Keratinocyte (primary cell): ENCODE results near the gene SCEL.

Experiments used
- CTCF ChIP-seq, 3 experiments: IDR thresholded peaks in 1 of 3; conservative IDR thresholded peaks in 1 of 3; optimal IDR thresholded peaks in 1 of 3; 2 replicates in 2 of 3; 3 replicates in 1 of 3; pipeline versions ENCODE3 to v1.5.1; 2011; ENCODE audit warnings: low read length in 3 of 3, mild to moderate bottlenecking in 3 of 3, moderate library complexity in 2 of 3, control low read depth in 1 of 3, inconsistent platforms in 1 of 3; ENCODE audit not compliant: insufficient read depth in 2 of 3; ENCODE audit errors: extremely low read depth in 1 of 3
- EZH2 ChIP-seq: IDR thresholded peaks from one replicate; pipeline ENCODE4 v1.6.1; 2012; ENCODE audit warnings: inconsistent platforms, mild to moderate bottlenecking, low read length, moderate library complexity

GRCh38 chr13:77619655-77620054, 84.1 kb downstream of the SCEL start:
- TF ChIP-seq CTCF (optimal IDR thresholded peaks at IDR 0.05 in 1 of 3, IDR thresholded peaks at IDR 0.05 in 1 of 3, conservative IDR thresholded peaks at IDR 0.05 in 1 of 3; ENCODE audit: extremely low read depth in 1 of 3, insufficient read depth in 2 of 3, low read length in 3 of 3): no peak
- no peak for TF ChIP-seq EZH2
